ENCODE results near the gene MRPL38.

DNA sequence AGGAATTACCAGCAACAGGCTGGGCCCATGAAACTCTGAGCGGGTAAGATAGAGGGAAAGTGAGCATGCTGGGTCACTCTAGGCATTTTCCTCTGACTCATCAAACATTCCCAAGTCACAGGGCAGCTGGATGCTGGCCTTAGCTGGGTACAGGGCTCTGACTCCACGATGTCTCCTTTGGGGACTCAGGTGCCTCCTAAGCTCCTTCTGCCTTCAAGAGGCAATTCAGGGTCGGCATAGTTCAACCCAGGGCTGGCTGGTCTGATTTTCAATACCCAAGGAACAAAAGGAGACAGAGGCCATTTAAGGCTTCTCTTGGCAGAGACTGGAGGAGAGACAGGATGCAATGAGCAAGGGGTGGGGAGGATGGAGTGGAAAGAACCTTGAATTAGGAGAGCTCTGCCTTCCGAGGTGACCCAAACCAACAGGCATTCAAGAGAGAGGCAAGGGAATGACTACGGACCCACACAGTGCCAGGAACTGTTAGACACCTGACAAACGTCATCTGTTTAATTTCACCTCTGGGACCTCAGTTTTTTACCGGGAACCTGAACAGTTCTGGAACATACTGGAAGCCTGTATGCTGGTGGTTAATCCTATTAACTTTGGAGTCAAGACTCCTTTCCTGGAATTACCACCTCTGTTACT lies 50.5 kb downstream of the MRPL38 start:
- no peak for TF ChIP-seq CTCF (IDR thresholded peaks at IDR 0.05)
- TF ChIP-seq POLR2AphosphoS5 (IDR thresholded peaks at IDR 0.05) = peak in 1 of 3 donors; percentile 55
